HAP-1 (cell line): ENCODE measurements around the gene VCPKMT.

ENCODE experiments used
- DNase-seq, 2 experiments: peaks; one replicate each; pipeline ENCODE4 v3.0.0-alpha.2; 2016 to 2020; ENCODE audit warnings: low spot score in 2 of 2
- H3K27me3 ChIP-seq: fragments of 250-450 bp; sonication (Bioruptor Pico); 2 replicates; pipeline ENCODE4 v1.5.1; 2020; ENCODE audit warnings: low read depth, mild to moderate bottlenecking, moderate library complexity
- H3K36me3 ChIP-seq: fragments of 250-450 bp; sonication (Bioruptor Pico); replicated peaks from 2 replicates; pipeline ENCODE4 v1.5.1; 2020; ENCODE audit warnings: mild to moderate bottlenecking
- H3K4me1 ChIP-seq: fragments of 250-450 bp; sonication (Bioruptor Pico); 2 replicates; pipeline ENCODE4 v1.5.1; 2020; ENCODE audit warnings: mild to moderate bottlenecking
- H3K4me3 ChIP-seq: fragments of 250-450 bp; sonication (Bioruptor Pico); 2 replicates; pipeline ENCODE4 v1.5.1; 2020; ENCODE audit warnings: mild to moderate bottlenecking, moderate library complexity
- H3K9me3 ChIP-seq: fragments of 250-450 bp; sonication (Bioruptor Pico); 2 replicates; pipeline ENCODE4 v1.5.1; 2020; ENCODE audit warnings: mild to moderate bottlenecking, moderate library complexity
- in situ Hi-C: fragments of 300-500 bp; cut with MboI; formaldehyde crosslinking; loops from 3 replicates; pipeline ENCODE4 v1.14.3; 2020; ENCODE audit warnings: low sequenced_read_pairs, inconsistent platforms, mixed read lengths

Gene VCPKMT

GRCh38 chr14:50107850-50108249 is 8.5 kb downstream of the VCPKMT start:
- DNase-seq = no peak
- H3K36me3 ChIP-seq = peaks cover 45% of the 10 kb centered on the region
- H3K9me3 ChIP-seq = no peaks in the 10 kb centered on the region
- in situ Hi-C loops = loop anchor here (10.0 kb wide), 1 partner anchor 473 kb away; the partner anchor contains the start of gene DNAAF2
- H3K4me1 ChIP-seq = peaks cover 3% of the 10 kb centered on the region; the same call in 1 of the 2 replicates
- no peaks in the 10 kb centered on the region for H3K27me3 ChIP-seq
- no peak overlapping the region for H3K4me3 ChIP-seq

- H3K9me3 ChIP-seq = no peaks in the 10 kb centered on the region
- H3K4me1 ChIP-seq = peaks cover 3% of the 10 kb centered on the region; the same call in 1 of the 2 replicates
- in situ Hi-C loops = loop anchor here (10.0 kb wide), 1 partner anchor 471 kb away; the partner anchor contains the start of gene DNAAF2
- no peak for DNase-seq
- H3K36me3 ChIP-seq = peaks cover 30% of the 10 kb centered on the region
- no peaks in the 10 kb centered on the region for H3K27me3 ChIP-seq
- no peak overlapping the region for H3K4me3 ChIP-seq
These were observed 10.2 kb downstream of the VCPKMT start for GRCh38 chr14:50106178-50106577.

- peaks cover 3% of the 10 kb centered on the region; the same call in 1 of the 2 replicates for H3K4me1 ChIP-seq
- in situ Hi-C loops = loop anchor here (10.0 kb wide), 1 partner anchor 469 kb away; the partner anchor contains the start of gene DNAAF2
- no peaks in the 10 kb centered on the region for H3K9me3 ChIP-seq
- DNase-seq = no peak
- no peak overlapping the region for H3K4me3 ChIP-seq
- H3K27me3 ChIP-seq = no peaks in the 10 kb centered on the region
- H3K36me3 ChIP-seq = peaks cover 5% of the 10 kb centered on the region
These were observed 12.8 kb downstream of the VCPKMT start for GRCh38 chr14:50103558-50103957.

- H3K4me3 ChIP-seq = no peak overlapping the region
- H3K9me3 ChIP-seq = no peaks in the 10 kb centered on the region
- peaks cover 3% of the 10 kb centered on the region; the same call in 1 of the 2 replicates for H3K4me1 ChIP-seq
- H3K27me3 ChIP-seq = no peaks in the 10 kb centered on the region
- H3K36me3 ChIP-seq = no peaks in the 10 kb centered on the region
- DNase-seq = no peak
- in situ Hi-C loops = loop anchor here (10.0 kb wide), 1 partner anchor 467 kb away; the partner anchor contains the start of gene DNAAF2
These were observed 15.0 kb downstream of the VCPKMT start for GRCh38 chr14:50101417-50101816.

GRCh38 chr14:50100805-50101204 is 15.6 kb downstream of the VCPKMT start:
- Histone ChIP-seq H3K4me1 (peaks cover 3% of the 10 kb centered on the region; the same call in 1 of the 2 replicates), H3K36me3 (no peaks in the 10 kb centered on the region), H3K9me3 (no peaks in the 10 kb centered on the region), H3K4me3 (no peak overlapping the region), H3K27me3 (no peaks in the 10 kb centered on the region)
- in situ Hi-C loops = loop anchor here (10.0 kb wide), 1 partner anchor 466 kb away; the partner anchor contains the start of gene DNAAF2
- DNase-seq = no peak

GRCh38 chr14:50099335-50099734 is 17.0 kb downstream of the VCPKMT start:
- DNase-seq = no peak
- Histone ChIP-seq H3K4me3 (no peak overlapping the region), H3K4me1 (no peaks in the 10 kb centered on the region), H3K36me3 (no peaks in the 10 kb centered on the region), H3K9me3 (no peaks in the 10 kb centered on the region), H3K27me3 (no peaks in the 10 kb centered on the region)
- in situ Hi-C loops = loop anchor here (5.0 kb wide), 1 partner anchor 232 kb away; no protein-coding TSS in a partner anchor

- in situ Hi-C loops = loop anchor here (5.0 kb wide), 1 partner anchor 229 kb away; no protein-coding TSS in a partner anchor
- DNase-seq = no peak
These were observed 20.5 kb downstream of the VCPKMT start for GRCh38 chr14:50095895-50096294.

GRCh38 chr14:50094056-50094755 is 22.2 kb downstream of the VCPKMT start:
- Histone ChIP-seq H3K27me3 (no peaks in the 10 kb centered on the region), H3K4me3 (no peak overlapping the region), H3K36me3 (no peaks in the 10 kb centered on the region), H3K9me3 (no peaks in the 10 kb centered on the region), H3K4me1 (no peaks in the 10 kb centered on the region)
- in situ Hi-C loops = no loop called here
- DNase-seq = no peak

More at GRCh38 chr14:50095895-50096294, 20.5 kb downstream of the VCPKMT start:
- Histone ChIP-seq H3K36me3 (no peaks in the 10 kb centered on the region), H3K4me1 (no peaks in the 10 kb centered on the region), H3K4me3 (no peak overlapping the region), H3K27me3 (no peaks in the 10 kb centered on the region), H3K9me3 (no peaks in the 10 kb centered on the region)

- in situ Hi-C loops = no loop called here
These were observed 22.9 kb downstream of the VCPKMT start for GRCh38 chr14:50093496-50093895.

GRCh38 chr14:50092006-50092555 is 24.3 kb downstream of the VCPKMT start:
- no peaks in the 10 kb centered on the region for H3K27me3 ChIP-seq
- no peaks in the 10 kb centered on the region for H3K36me3 ChIP-seq
- in situ Hi-C loops = no loop called here
- H3K9me3 ChIP-seq = no peaks in the 10 kb centered on the region
- no peaks in the 10 kb centered on the region for H3K4me1 ChIP-seq
- no peak for DNase-seq
- no peak overlapping the region for H3K4me3 ChIP-seq

More at GRCh38 chr14:50093496-50093895, 22.9 kb downstream of the VCPKMT start:
- no peak for DNase-seq
- H3K4me1 ChIP-seq = no peaks in the 10 kb centered on the region
- no peak overlapping the region for H3K4me3 ChIP-seq
- H3K36me3 ChIP-seq = no peaks in the 10 kb centered on the region
- no peaks in the 10 kb centered on the region for H3K27me3 ChIP-seq
- H3K9me3 ChIP-seq = no peaks in the 10 kb centered on the region

GRCh38 chr14:50091240-50091913 is 25.0 kb downstream of the VCPKMT start:
- Histone ChIP-seq H3K36me3 (no peaks in the 10 kb centered on the region), H3K9me3 (no peaks in the 10 kb centered on the region), H3K4me1 (no peaks in the 10 kb centered on the region), H3K4me3 (no peak overlapping the region), H3K27me3 (no peaks in the 10 kb centered on the region)
- DNase-seq = no peak
- in situ Hi-C loops = no loop called here

- no peak overlapping the region for H3K4me3 ChIP-seq
- DNase-seq = no peak
- no peaks in the 10 kb centered on the region for H3K36me3 ChIP-seq
- H3K4me1 ChIP-seq = no peaks in the 10 kb centered on the region
- in situ Hi-C loops = no loop called here
- H3K27me3 ChIP-seq = no peaks in the 10 kb centered on the region
- no peaks in the 10 kb centered on the region for H3K9me3 ChIP-seq
These were observed 27.2 kb downstream of the VCPKMT start for GRCh38 chr14:50089208-50089607.

GRCh38 chr14:50088731-50089130 is 27.6 kb downstream of the VCPKMT start:
- Histone ChIP-seq H3K4me1 (no peaks in the 10 kb centered on the region), H3K27me3 (no peaks in the 10 kb centered on the region), H3K9me3 (no peaks in the 10 kb centered on the region), H3K36me3 (no peaks in the 10 kb centered on the region), H3K4me3 (no peak overlapping the region)
- in situ Hi-C loops = no loop called here
- DNase-seq = no peak

- no peaks in the 10 kb centered on the region for H3K27me3 ChIP-seq
- no peaks in the 10 kb centered on the region for H3K36me3 ChIP-seq
- DNase-seq = no peak
- H3K9me3 ChIP-seq = no peaks in the 10 kb centered on the region
- in situ Hi-C loops = no loop called here
- H3K4me3 ChIP-seq = no peak overlapping the region
- no peaks in the 10 kb centered on the region for H3K4me1 ChIP-seq
These were observed 28.3 kb downstream of the VCPKMT start for GRCh38 chr14:50088117-50088515.
